ENCODE data around the gene KIF16B.

The KIF16B gene

DNA sequence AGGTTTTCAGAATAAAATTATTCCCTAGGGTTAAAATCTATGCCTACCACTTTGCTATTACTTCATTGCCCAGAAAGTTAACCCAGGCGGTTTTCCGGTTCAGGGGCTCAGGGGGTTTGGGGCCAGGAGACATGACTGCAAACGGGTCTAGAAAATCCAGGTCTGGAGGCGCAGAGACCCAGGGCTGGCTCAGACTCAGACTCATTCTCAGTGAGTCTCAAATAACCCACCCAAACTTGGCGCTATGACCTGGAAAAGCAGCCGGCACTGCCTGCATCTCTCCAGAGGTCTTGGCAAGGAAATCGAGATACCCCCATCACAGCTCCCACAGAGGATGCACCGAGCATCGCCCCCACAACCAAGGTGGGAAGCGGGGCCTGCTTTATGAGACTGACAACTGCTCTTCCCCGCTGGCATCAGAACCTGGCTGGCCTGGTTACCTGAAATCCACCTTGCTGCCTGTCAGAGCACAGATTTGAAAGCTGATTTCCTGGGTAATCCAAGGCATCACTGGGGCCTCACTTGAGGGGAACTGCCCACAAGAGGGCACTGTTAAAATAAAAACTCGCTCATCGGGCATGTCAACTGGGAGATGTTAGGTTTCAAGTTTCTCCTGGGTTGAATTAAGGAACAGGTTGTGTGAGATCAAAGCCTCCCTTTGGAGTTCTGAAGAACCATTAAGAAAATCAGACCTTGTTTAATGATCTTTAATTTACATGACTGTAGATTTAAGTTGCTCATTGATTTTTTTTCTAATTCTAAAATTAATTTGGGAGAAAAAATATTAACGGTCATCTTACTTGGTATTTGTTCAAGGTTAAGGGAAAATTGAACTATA is 55.1 kb downstream of the KIF16B start:
- peak; percentile 71 to 84 for DNase-seq

DNA sequence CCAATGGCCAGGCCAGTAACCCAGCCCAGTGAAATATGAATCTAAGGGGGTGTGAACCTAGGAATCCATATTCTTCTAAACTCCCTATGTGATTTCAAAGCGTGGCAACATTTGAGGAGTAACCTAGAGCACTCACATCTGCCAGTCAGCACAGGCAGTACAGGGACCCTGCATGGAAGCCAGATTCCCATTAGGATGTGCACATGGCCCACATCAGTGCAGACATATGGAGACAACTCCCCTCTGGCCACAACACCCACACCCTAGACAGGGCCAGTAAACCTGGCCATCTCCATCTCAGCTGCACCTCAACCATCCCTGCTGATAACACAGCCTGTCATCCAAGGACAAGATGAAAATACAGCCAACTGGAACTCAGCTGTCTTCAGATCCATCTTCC is 56.5 kb downstream of the KIF16B start:
- DNase-seq, result no peak

DNA sequence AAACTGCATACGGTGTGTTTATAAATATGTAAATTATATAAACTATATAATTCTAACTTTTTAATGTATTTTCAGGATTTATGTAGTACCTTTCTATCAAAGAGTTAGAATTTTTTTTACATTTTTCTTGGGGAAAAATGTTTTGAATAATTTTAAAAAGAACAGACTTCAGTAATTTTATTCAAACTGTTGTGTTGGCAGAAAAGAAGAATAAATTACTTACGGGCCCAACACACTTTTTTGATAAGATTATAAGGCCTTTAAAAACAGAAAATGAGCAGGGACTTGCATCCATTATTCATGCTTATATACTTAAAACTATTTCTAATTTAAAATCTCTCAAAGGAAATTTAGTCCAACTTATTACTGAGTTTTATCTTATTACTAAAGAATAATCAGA is 58.2 kb downstream of the KIF16B start:
- no peak for DNase-seq

DNA sequence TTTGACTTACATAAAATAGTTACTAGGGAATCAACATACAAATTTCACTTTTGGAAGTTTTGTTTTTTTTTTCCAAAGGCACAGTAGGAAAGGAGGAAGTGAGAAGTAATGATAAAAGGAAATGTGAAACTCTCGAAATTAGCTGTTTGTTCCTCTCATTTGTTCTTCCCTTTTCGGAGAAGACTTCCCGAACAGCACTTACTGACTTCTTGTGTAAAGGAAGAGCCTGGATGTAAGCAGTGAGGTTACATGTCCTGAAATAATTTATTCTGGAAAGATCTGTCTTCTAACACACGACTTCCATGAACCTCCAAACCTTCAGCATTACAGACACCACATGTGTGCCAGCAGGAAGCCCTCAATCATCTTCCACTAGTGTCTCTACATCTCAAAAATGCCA is 59.1 kb downstream of the KIF16B start:
- DNase-seq, result no peak

DNA sequence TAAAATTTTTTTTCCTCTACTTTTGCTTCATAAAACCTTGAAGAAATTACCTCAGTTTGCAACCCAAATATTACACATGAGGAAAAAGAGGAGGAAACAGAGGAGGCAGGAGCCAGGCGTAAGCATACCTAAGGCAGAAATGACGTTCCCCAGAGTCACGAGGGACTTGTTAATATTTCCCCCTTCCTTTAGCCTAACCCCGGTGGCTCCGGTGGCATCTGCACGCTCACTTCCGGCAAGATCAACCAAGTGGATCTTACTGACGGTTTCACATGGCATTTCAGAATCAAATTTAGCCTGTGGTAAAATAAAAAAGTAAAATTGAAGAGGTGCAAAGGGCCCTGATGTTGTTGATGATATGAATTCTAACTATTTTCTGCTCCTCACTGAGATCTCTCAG is 67.4 kb downstream of the KIF16B start:
- DNase-seq, result no peak

DNA sequence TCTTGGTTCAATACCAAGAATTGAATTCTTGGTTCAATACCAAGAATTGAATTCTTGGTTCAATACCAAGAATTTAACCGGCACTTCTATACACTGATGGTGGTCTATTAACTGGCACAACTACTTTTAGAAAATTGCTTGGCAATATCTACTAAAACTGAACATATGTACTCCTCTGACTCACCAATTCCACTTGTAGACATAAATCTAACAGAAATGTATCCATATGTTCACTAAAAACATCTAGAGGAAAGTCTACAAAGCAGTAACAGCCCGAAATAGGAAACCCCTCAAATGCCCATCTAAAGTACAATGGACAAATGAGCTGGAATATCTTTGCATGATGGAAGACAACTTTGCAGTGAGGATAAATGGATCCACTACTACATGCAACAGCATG is 71.9 kb downstream of the KIF16B start:
- no peak for DNase-seq

DNA sequence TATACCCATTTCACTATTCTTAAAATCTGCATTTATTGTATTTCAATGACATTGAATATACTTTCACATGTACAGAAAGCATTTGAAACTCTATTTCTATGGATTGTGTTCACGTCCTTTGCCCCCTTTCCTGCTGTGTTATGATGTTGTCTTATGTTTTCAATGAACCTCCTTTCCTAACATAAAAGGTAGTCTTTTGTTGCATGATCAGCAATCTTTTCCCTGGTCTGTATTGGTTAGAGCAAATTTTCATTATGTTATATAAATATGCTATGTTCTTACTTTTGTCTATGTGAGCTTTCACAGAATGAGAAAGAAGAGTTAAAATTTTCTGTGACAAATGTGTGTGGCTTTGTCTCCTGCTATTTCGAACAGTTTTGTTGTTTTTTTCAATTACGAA is 73.1 kb downstream of the KIF16B start:
- DNase-seq, result no peak

DNA sequence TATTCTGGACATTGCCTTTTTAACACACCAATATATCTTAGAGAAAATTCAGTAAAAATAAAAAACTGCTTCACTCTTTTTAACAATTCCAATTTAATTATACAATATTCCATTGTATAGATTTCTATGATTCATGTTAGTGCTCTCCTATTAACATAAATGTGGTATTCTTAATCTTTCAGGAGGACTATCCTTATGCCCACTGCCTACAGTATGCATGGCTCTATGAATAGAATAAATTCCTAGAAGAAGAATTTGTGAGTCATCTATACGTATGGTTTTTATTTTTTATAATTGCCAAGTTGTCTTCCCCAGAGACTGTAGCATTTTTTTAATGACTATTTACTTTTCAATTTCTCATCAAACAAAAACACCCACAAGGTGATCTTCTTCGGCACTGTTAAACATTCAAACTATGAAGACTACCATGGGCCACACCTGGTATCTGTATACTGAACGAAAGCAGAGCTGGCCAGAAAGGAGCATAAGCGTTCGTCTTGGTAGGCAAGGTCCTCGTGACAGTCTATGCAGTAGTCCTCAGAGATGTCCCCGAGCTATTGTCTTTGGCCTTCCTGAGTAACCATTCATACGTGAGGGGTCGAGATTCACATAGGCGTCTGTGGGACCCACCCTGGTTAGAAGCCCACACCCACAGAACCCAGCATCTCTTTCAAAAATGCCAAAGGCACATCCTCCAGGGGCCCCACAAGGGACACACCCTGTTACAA is 74.6 kb downstream of the KIF16B start:
- DNase-seq, result no peak

DNA sequence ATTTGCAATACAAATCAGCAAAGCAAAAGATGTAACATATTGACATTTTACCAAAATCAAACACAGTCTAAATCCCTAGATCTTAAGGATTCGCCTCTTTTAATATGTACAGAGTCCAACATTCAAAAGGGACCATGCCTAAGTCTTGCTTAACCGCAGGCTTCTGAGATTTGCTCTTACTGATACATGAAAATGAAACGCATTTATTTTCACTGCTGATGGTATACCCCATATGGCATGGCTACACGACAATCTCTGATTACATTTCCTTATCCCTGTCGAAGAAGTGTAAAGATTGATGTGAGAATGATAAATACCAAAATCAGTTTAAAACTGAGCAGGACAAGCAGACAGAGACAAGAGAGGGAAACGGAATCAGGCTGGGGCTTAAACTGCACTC is 75.4 kb downstream of the KIF16B start:
- DNase-seq, result no peak

DNA sequence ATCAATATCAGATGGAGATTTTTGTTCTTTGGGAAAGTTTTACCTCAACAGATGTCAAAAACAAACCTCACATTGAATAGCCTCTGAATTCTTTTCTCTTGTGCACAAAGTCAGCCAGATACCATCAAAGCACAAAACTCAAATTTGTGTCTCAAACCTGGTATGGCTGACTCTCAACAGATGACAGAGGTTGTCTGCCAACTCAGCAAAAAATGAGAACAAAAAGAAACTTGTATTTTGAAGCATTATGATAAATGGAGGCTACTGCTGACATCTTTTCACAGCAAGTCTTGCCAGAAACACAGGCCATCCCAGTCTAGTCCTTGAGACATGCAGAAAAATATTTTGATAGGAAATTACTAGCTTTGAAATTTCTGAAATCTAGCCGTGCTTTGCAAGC is 79.8 kb downstream of the KIF16B start:
- DNase-seq, result peak in 1 of 2 experiments; percentile 72

DNA sequence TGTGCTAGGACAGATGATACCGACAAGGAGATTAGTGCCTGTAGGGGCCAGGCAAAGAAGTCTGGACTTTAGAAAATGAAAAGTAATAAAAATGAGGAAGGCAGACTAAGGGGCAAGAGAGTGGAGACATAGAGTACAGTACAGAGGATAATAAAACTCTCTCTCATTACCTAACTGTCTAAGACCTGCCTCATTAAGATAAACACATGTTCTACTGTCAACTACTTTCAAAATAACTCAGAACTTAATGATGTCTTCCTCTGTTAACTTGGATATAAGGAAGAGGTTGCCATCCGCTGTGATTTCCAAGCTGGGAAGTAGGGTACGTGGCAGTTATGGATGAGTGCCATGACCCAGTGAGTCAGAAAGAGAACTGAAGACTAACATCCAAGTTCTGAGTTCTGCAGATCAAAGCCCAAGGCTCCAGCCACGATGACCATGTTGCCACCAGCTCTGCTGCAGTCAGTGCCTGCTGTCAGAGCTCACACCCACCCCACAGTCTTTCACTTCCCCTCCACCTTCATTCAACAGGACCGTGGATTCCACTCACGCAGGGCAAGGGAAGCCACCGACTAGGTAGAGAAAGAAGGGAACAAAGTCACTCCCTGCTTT is 81.8 kb downstream of the KIF16B start:
- peak in 1 of 2 experiments; percentile 53 for DNase-seq

DNA sequence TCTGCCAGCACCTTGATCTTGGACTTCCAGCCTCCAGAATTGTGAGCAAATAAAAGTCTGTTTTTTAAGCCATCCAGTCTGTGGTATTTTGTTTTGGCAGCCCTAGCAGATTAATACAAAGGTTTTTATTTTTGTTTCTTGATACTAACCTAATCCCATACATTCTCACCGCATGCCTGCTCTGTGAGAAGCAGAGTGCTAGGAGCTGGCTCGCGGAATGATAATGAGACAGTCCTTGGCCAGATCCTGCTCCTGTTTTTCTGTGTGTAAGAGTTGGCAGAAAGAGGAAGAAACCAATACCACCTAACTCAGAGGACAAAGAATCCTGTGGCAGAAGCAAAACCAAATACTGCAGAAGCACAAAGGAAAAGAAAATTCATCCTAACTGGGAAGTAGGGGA is 82.6 kb downstream of the KIF16B start:
- DNase-seq, result peak; percentile 53 to 83

DNA sequence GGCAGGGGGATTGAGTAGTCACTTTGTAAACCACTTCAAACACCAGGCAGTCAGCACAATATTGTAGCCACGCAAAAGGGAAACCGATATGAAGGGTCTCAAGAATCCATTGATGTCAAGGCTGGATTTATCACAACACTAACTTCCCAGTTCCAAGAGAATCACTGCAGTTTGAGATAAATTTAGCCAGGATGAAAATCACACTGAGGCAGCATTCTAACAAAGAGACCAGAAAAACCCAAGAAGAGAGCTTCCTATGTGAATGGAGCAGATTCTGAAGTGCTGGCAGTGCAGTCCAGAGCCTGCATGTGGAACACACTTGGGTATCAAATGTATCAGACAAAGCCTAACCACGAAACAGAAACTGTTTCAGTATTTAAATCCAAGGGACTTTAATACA is 84.6 kb downstream of the KIF16B start:
- peak in 1 of 2 experiments; percentile 22 for DNase-seq

DNA sequence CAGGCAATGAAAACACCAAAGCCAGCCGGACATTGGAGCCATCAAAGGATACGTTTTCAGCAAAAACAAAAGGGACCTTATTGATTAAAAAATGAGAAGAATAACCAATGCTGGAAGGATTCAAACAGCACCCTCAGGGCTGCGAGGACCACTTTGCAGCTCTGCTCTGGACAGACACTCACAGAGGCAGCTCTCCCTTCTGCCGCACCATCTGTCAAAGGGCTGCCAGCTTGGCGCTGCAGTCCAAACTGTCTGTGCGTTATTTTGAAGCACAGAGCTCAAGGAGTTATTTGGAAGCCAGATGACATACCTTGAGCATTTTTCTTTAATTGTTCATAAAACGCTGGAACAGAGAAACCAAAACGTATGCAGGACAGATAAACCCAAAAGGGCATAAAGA is 85.2 kb downstream of the KIF16B start:
- peak; percentile 61 to 89 for DNase-seq

DNA sequence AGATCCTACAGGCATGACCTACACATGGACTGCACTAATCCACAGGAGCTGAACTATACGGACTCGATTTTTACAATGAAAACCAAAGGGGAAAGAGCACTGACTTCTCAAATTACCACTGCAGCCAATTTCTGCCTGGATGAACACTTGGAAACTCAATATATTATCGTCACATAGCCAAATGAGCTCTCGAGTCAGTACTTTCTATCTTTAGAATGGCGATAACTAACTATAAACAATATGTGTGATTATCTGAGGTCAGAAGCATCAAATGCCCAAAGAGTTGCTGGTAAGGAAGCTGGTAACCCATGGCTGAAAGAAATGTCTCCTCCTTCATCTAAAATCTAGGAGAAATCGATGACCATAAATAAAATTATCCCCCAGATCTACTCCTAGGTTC is 86.7 kb downstream of the KIF16B start:
- DNase-seq, result peak in 1 of 2 experiments; percentile 34

DNA sequence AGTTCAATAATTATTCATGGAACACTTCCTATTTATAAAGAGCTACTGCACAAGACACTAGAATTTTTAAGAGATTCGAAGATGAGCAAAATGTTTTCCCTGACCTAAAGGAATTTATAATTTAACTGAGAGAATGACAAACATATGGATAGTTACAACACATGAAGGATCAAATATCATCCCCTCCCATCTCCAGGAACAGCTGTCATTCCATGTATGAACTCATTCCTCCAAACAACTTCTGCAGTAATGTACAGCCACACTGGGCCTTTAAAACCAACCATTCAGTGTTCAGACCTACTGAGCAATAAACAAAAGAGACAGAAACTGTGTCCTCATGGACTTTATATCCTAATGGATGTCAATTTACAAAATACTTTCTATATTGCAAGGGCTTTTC is 87.8 kb downstream of the KIF16B start:
- peak in 1 of 2 experiments; percentile 40 for DNase-seq

DNA sequence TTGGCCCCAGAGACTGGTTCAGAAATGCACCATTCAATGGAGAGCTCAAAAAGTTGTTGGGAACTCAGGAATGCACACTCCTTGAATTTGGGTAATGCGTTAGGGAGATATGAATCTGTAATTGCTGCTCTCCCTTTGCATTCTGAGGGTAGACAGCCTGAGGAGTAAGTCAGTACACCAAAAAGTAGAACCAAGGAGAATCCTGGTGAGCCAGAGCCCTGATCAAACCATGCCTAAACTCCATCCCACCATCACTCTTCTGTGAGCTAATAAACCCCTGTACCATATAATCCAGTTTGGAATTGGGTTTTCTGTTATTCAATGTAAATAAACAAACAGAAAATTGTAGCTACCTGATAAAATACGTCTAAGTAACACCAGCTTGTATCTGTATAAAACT is 90.2 kb downstream of the KIF16B start:
- DNase-seq, result no peak

DNA sequence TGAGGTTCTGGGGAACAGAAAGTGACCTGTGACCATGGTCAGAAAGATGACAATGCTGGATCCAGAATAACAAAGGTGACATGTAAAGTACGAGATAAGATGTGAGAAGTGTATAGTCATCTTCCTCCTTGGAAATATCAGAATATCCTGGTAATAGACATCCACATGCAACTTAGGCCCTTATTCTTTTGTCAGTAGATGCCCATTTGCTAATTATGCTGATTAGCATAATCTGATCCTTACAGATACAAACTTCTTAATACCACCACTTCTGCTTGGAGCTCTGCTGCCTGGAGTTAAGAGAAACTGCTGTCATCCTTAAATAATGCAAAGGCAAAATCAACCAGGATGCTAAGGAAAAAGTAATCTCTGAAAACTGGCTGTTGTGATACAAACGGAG is 91.3 kb downstream of the KIF16B start:
- DNase-seq, result no peak

DNA sequence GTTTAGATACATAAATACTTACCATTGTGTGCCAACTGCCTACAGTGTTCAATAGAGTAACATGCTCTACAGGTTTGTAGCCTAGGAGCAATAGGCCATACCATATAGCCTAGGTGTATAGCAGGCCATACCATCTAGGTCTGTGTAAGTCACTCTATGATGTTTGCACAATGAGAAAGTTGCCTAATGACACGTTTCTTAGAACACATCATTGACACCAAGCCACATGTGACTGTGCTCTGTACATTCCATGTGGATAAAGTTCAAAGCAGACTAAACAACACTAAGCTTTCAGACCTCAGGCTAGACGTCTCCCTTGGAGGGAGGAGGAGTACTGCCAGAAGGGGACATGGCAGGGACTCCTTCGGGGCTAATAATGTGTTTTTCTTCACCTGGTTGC is 93.6 kb downstream of the KIF16B start:
- DNase-seq, result no peak

DNA sequence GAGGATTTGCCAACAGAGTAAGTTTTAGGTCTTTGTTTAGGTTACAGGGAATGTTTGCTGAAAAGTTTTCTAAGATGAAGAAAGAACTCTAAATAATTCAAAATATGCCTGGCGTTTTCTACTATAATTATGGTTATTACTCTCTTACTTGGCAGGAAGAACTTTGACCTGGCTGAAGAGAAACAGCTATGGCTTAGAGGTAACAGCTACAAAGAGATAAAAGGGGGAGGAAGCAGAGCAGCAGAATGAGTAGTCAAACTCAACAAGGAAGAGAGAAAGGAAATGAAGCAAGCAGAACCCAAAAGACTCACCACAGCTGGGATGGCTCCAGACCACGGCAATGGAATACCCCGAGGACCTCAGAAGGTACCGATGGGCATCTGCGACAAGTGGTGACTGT is 95.6 kb downstream of the KIF16B start:
- DNase-seq, result no peak

DNA sequence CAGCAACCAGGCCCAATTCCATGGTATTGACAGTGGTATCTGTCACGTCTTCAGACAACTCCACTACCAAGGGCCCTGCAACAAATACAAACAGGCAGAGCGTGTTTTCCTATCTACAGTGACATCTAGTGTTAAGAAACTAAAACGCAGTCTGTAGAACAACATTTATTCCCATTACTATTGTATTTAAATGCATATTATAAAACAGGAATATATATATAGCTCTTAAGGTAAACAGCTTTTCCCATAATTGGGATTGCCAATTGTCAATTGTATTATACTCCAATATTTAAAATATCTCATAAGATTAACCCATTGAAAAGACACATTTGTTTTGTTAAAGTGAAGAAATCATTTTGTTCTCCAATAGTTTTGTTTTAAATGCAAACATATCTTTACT is 97.2 kb downstream of the KIF16B start:
- peak; percentile 33 to 75 for DNase-seq

DNA sequence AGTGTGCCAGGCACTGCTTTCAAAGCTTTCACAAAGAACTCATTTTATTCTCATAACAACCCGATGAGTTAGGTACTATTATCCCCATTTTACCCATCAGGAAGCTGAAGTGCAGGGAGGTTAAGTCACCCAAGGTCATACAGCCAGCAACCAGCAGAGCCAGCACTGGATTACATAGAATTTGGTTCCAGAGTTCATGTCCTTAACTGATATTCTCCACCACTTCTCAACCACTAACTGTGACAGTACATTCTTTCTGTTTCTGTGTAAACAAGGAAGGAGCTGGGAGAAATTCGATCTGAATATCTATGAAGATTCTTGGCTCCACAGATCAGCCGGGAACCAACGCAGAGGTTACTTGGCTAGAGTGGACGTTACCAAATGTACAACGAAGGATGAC is 98.0 kb downstream of the KIF16B start:
- DNase-seq, result no peak

DNA sequence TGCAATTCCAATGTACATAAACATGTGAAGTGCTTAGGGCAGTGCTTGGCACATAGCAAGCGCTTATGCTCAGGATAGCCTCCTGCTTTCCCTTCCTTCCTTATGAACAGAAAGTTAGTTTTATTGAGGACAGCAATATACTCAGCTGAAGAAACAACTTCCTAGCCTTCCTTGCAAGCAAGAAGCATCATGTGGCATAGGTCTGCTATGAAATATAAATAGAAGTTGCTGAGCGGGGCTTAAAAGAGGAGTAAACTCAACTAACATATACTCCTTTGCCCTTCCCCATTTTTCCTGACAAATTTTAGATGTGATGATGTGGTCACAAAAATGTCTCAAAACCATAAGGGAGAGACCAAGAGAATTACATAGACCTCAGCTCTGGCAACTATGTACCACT is 98.9 kb downstream of the KIF16B start:
- no peak for DNase-seq

Data from NCI-H446 (cell line).